Activated CD4-positive, CD25-positive, alpha-beta regulatory T cell treated with anti-CD3 and anti-CD28 coated beads, Interleukin-2, amount 50 U/mL, for 72 hours (primary cell): ENCODE results near the gene STIP1.

Source experiments
- DNase-seq: peaks from one replicate; pipeline ENCODE4 v3.0.0; 2021

The STIP1 gene

DNA sequence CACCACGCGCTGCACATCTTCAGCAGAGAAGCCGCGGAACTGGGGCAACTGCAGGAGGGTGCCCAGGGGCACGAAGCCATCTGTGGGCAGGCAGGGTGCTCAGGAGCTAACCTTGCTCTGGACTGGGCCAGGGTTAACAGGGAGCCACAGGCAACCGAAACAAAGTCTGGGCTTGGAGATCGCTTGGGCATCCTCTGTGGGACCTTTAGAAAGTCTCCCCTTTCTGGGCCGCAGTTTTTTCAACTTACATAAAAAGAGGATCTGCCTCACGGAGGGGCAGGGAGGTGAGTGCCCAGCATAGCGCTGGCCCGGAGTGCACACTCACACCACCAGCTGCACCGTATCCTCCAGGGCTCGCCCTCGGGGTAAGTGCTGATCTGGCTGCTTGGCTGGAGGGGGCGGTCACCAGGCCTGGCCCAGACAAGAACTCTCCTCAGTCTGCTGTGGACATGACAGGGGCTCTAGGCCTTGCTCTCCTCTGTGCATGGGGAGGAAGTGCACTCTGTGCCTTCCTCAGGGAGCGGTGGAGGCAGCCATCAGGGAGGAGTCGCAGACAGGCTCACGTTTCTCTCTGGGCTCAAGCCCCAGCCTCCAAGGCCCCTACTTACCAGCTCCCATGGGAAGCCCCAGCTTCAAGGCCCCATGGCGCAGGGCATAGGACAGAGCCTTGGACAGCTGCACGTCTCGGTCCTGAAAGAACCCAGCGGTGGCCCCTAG is 39.1 kb downstream of the STIP1 start:
- no peak for DNase-seq

DNA sequence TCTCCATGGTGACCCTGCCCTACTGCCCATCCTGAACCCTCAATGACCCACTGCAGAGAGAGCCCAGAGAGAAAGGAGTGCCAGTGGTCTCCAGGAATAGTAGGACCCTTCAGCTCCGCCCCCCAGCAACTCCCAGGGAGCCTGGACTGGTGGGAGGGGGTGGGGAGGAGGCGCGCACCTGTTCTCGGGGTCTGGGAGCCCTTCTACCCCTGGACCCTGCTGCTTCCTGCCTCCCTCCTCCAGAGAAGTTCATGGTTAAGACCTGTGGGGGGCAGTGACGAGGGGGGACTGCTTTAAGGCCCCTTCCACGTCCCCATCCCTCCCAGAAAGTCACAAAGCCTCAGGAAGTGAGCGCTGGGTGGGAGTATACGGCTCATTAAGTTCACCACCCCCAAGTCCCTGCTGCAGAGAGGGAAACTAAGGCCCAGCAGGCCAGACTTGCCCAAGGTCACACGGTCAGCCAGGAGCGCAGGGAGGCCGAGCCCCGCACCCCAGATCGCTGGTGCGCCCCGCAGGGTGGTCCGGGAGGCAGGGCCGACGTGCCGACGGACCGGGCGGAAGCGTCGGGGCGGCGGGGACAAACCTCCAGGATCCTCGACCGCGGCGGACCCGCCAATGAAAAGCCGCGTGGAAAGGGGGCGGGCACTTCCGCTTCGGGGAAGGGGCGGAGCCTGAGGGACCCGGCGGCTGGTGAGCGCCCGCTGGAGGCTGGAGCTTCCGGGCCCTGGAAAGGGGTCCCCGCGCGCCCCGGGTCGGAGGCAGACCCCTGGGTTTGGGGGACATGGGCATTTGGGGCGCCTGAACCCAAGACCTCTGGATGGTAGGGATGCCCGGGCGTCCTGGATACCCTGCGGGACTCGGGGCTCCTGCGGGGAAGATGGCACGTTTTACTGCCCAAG is 39.9 kb downstream of the STIP1 start, which contains the start of the genes NUDT22 and TRPT1:
TSS of gene NUDT22 (plus strand) at position 667 of the 899 bp plus-strand sequence. CDS start 379 bp downstream, outside the sequence.
TSS of gene TRPT1 (minus strand) at position 579 of the 899 bp plus-strand sequence. CDS start at position 253, 326 bp downstream.
- DNase-seq = peak; percentile 94

DNA sequence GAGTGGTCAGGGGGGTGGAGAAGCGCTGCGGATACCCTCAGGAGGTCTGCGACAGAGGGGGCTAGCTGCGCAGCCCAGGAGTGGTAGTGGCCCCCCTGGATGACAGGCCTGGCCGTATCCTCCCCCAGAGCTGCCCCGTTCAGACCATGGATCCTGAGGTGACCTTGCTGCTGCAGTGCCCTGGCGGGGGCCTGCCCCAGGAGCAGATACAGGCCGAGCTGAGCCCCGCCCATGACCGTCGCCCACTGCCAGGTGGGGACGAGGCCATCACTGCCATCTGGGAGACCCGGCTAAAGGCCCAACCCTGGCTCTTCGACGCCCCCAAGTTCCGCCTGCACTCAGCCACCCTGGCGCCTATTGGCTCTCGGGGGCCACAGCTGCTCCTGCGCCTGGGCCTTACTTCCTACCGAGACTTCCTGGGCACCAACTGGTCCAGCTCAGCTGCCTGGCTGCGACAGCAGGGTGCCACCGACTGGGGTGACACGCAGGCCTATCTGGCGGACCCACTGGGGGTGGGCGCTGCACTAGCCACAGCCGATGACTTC is 40.6 kb downstream of the STIP1 start:
- DNase-seq = peak; percentile 52

DNA sequence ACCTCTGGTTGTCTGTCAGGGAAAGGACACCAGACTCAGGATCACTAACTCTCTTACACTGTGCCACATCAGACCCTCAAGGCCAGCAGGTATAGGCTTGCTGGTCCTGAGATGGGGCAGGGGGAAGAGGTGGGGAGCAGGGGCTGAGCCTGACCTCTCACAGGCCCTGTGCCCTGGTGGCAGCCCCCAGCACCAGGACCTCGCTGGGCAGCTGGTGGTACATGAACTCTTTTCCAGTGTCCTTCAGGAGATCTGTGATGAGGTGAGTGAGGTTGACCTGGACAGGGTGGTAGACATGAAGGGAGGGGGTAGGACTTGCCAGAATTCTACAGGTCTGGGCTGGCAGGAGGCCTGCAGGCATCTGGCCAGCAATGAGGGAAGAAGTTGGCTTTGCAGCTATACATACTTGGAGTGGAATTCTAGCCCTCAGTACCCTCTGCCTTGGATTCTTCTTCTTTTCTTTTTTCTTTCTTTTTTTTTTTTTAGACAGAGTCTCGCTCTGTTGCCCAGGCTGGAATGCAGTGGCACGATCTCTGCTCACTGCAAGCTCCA is 41.5 kb downstream of the STIP1 start:
- DNase-seq = no peak

DNA sequence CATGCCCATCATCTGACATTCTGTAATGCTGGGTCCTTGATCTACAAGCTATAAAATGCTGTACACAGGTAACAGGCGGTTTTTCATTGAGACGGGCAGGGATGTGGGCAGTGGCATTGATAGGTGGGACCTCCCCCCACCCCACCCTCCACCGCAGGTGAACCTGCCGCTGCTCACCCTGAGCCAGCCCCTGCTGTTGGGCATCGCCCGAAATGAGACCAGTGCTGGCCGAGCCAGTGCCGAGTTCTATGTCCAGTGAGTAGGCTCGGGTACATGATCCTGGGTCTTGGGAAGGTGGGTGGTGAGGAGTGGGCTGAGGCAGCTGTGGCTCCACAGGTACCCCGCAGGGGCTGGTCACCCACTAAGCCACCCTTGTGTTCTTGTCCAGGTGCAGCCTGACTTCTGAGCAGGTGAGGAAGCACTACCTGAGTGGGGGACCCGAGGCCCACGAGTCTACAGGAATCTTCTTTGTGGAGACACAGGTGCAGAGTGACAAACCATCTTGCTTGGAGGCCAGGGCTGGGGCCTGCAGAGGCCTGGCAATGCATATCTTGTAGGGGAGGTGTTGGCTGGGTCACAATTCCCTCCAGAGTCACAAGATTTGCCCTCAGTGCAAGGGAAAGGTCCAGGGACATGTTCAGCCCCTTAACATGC is 43.2 kb downstream of the STIP1 start:
- no peak for DNase-seq

DNA sequence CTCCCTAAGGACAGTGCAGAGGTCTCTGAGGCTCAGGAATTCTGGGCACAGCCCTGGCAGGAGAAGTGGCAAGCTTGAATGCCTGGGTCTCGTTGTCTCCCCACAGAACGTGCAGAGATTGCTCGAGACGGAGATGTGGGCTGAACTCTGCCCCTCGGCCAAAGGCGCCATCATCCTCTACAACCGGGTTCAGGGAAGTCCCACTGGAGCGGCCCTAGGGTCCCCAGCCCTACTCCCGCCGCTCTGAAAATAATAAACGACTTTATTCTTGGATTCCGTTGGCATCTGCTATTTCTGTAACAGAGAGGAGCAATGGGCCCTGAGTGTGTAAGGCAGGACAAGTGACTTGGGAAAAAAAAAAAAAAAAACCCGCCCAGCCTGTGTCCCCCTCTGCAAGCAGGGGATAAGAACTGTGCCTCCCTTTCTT is 43.8 kb downstream of the STIP1 start:
- DNase-seq = no peak

DNA sequence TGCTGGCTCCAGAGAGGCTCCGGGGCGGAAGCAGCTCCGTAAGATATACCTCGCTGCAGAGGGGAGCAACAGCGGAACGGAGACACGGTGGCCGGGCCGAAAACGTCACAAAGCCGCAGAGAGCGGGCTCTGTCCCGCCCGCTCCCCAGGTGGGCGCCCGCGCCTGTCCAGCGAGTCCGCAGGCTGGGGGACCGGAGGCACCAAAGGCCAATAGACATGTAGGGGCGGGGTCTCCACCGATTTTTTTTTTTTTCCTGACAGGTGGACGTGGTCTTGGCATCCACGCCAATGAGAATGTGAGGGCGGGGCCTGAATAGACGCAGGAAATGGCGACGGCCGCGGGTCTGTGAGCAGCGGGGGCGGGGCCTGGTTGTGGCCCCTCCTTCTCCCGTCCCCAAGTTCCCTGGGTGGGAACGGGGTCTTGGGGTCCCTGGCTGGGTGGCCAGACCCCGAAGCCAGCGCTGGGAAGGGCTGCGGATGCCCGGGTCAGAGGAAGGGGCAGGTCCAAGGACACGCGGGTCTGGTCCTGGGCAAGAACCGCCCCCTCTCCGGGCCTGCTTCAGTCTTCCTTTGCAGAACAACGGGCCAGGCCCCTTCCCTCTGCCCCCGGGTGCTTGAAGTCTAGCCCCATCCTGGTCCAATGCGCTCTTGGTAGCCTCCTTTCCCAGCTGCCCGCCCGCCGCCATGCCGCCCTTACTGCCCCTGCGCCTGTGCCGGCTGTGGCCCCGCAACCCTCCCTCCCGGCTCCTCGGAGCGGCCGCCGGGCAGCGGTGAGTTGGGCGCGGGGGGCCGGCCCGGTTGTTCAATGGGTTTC is 44.4 kb downstream of the STIP1 start, which contains the start of gene DNAJC4:
TSS of gene DNAJC4 (plus strand) at position 378 of the 814 bp plus-strand sequence. CDS start at position 685, 307 bp downstream.
- peak; percentile 87 for DNase-seq

DNA sequence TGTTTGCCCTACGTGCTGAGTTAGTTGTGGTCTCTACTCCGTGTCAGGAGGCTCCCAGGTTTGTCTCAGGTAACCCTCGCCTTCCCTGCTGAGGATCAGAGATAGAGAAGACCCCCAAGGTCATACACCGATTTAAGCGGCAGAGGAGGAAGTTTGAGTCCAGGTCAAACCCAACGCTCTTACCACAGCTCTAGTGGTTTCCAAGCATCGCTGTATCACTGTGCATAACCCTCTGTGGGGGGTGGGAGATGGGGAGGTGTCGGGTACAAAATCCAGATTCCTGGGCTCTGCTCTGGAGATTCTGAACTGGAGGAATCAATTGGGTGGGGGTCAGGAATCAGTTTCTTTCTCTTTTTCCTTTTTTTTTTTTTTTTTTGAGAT is 45.0 kb downstream of the STIP1 start:
- no peak for DNase-seq

DNA sequence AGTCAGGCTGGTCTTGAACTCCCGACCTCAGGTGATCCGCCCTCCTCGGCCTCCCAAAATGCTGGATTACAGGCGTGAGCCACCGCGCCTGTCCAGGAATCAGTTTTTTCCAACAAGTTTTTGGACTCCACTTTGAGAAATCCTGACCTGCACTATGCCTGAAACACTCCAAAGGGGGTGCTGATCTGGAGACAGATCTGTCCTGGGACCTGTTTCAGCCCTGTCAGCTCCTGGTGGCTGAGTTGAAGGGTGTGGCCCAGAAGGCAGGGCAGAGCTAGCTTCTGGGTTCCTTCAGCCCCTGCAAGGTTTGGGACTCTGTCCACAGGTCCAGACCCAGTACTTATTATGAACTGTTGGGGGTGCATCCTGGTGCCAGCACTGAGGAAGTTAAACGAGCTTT is 45.6 kb downstream of the STIP1 start:
- DNase-seq = no peak

DNA sequence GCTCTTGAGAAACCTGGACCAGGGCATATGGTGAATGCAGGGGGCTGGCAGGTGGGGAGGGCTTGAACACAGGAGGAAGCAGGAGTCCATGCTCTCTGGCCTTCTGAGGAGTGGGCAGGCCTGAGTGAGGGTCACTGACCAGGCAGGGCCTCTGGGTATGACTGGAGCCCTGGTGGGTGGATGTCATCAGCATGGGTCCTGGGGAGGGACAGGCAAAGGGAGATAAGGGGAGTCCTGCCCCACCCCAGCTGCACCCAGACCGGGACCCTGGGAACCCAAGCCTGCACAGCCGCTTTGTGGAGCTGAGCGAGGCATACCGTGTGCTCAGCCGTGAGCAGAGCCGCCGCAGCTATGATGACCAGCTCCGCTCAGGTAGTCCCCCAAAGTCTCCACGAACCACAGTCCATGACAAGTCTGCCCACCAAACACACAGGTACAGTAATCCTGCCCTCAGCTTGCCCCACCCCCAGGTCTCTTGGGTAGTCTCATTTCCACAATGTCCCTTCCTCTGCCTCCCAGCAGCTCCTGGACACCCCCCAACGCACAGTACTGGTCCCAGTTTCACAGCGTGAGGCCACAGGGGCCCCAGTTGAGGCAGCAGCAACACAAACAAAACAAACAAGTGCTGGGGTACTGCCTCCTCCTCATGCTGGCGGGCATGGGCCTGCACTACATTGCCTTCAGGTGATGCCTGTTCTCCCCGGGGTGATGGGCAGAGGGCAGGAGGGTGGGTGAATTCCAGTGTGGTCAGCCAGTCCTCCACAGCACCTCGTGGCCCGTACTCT is 46.4 kb downstream of the STIP1 start:
- DNase-seq = no peak

DNA sequence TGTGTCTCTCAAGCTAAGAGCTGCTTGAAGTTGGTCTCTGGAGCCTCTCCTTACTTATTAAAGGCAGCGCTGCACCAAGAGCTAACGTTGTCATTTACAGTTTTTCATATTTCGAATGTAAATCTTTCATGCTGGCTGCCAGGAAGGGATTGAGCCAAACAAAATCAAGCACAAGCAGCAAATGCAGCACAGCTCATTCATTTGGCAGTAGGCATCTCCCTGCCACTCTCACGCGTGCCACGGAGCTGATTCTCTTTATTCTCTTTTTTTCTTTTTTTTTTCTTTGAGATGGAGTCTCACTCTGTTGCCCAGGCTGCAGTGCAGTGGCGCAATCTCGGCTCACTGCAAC is 47.0 kb downstream of the STIP1 start:
- DNase-seq = no peak

DNA sequence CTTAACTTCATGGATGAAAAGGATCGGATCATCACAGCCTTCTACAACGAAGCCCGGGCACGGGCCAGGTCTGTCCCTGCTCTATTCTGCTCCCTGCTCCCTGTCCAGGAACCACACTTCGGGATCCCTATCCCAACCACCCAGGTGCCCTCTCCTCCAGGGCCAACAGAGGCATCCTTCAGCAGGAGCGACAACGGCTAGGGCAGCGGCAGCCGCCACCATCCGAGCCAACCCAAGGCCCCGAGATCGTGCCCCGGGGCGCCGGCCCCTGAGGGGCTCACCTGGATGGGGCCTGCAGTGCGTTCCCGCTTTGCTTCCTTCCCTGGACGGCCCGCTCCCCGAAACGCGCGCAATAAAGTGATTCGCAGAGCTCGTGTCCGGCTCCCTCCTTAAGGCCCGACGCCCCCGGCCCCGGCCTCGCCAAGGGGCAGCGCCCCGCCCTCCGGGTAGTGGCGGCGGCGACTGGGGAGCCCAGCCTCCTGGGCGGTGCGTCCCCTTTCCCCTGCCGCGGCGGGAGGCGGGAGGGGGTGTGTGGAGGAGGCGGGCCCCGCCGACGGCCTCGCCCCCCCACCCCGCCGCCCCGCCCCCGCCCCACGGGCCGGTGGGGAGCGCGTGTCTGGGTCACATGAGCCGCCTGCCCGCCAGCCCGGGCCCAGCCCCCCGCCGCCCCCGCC is 48.1 kb downstream of the STIP1 start, which contains the start of gene VEGFB:
TSS of gene VEGFB (plus strand) at position 672 of the 674 bp plus-strand sequence. CDS start 250 bp downstream, outside the sequence.
- peak; percentile 69 for DNase-seq

DNA sequence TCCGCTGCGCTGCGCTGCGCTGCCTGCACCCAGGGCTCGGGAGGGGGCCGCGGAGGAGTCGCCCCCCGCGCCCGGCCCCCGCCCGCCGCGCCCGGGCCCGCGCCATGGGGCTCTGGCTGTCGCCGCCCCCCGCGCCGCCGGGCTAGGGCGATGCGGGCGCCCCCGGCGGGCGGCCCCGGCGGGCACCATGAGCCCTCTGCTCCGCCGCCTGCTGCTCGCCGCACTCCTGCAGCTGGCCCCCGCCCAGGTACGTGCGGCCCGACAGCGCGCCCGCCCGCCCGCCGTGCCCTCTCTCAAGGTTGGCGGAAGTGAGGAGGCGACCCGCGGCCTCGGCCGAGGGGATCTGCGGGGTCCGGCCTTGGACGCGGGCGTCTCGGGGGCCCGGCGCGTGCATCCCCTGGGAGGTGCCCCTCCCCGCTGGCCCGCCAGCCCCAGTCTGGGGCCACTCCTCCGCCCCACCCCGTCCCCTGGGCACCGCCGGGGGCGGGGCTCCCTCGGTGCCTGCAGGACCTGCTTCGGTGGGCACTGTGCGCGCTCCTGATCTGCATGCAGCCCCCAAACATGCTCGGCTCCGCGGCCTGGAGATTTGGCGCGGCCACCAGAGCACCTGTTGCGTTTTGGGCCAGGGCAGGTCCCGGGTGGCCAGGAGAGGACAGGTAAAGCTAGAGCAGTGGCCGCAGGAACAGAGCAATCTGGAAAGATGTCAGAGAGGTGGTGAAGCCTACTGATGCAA is 48.8 kb downstream of the STIP1 start:
- peak; percentile 58 for DNase-seq

DNA sequence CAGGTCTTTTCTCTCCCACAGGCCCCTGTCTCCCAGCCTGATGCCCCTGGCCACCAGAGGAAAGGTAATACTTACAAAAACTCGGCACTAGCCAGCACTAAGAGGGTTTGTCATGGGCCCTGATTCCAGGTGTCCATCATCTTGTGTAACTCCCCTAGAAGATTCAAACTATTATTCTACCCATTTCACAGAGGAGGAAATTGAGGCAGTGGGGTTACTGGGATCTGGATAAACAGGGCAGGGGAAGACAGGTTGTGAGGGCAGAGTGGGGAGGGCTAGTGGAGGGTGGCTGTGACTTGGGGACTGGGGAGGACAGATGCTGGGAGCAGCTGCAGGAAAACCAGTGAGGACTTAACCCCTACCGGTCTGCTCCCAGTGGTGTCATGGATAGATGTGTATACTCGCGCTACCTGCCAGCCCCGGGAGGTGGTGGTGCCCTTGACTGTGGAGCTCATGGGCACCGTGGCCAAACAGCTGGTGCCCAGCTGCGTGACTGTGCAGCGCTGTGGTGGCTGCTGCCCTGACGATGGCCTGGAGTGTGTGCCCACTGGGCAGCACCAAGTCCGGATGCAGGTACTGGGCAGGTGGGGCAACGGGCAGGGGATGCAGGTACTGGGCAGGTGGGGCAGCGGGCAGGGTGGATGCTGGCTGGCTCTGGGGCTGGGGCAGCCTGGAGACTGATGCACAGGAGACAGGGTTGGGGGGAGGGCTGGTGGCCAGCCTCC is 49.6 kb downstream of the STIP1 start:
- DNase-seq = no peak

DNA sequence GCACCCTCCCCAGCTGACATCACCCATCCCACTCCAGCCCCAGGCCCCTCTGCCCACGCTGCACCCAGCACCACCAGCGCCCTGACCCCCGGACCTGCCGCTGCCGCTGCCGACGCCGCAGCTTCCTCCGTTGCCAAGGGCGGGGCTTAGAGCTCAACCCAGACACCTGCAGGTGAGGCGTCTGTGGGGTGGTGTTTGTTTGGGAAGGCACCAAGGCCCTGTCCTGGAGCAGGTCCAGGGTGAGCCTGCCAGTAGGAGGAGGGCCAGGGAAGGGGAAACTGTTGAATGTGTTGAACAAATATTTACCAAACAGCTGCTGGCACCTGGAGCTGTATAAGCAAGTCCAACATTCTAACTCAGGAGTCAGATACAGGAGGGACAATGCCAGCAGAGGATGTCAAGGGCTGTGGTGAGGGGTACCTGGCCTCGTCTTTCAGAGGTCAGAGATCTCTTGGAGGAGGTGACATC is 51.5 kb downstream of the STIP1 start:
- no peak for DNase-seq

DNA sequence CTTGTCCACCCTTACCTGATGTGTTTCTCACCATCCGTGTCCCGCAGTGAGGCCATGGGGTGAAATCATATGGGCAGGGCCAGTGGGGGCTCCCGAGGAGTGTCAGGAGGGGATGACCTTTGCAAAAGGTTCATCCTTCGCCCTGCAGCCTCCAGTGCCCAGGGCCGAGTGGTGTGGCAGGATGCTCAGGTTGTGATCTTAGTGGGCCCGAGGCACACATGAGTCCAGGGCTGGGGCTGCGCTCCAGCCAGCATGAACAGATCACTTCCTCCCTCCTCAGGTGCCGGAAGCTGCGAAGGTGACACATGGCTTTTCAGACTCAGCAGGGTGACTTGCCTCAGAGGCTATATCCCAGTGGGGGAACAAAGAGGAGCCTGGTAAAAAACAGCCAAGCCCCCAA is 52.1 kb downstream of the STIP1 start:
- no peak for DNase-seq

DNA sequence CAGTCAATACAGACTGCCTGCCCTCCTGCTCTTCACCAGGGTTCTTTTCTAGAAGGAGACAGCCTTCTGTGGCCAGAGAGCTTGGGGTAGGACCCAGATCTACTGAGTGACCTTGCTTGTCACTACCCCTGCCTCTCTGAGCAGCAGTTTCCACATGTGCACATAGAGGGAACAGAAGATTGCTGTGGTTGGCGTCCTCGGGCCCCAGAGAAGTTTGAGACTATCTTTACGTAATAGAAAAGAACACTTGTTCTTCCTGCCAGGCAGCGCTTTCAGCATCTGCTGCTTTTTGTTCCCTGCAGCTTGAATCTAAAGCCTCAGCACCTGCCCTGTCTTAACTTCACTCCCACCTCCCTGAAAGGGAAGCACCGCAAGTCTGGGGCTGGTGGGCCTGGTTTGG is 53.0 kb downstream of the STIP1 start:
- no peak for DNase-seq

DNA sequence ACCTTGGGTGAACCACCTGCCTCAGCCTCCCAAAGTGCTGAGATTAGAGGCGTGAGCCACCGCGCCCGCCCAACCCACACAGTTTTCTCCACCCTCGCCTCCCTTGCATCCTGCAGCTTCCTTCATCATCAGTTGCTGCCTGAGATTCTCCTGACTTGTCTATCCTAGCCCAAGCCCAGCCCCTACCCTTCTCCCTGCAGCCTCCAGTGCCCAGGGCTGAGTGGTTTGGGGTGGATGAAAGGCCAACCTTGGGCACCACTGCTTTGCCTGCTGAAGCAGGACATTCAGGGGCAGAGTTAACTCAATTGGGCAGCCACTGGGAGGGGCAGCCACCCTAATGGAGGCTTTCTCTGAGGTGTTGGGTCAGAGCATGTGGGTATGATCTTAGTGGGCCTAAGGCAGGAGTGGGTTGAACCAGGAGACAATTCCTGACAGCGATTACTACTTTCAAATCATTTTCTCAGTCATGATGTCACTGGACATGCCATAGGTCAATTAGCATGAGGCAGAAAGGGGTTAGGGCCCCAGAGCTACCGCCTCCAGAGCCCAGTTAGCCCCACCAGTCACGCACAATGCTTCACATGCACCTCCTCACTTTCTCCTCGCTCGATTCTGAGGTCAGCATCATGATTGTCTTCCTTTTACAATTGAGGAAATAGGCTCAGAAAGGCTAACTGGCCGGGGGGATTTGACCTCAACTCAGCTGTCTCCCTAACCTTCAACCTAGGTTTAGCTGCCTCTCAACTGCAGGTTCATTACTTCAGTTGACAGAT is 53.9 kb downstream of the STIP1 start:
- DNase-seq = no peak
